Esophagus squamous epithelium (tissue), 5 donors: ENCODE data around the gene SEMA5A. TPM values are rescaled to one million over a fixed set of nuclear protein-coding genes. Genes with fewer than 3 reads are reported as not detected.

Source experiments
- DNase-seq: peaks from one replicate; lab custom pipeline; 2025; lab: John Stamatoyannopoulos, UW
- H3K27ac ChIP-seq, 4 donors: fragments of 200-600 bp; sonication (generic); one replicate each; pipeline ENCODE4 v1.5.1; 2016 to 2019; ENCODE audit warnings: mild to moderate bottlenecking in 1 of 4
- H3K27me3 ChIP-seq, 4 donors: fragments of 200-600 bp; sonication (generic); 1 replicate in 3 of 4; 2 replicates in 1 of 4; pipeline versions ENCODE4 v1.5.1 to v1.6.0; 2017 to 2021; ENCODE audit warnings: antibody characterized with exemption in 1 of 4
- H3K36me3 ChIP-seq, 3 donors: fragments of 200-600 bp; sonication (generic); one replicate each; pipeline ENCODE4 v1.5.1; 2016 to 2019
- H3K4me1 ChIP-seq, 3 donors: fragments of 200-600 bp; sonication (generic); one replicate each; pipeline ENCODE4 v1.5.1; 2017 to 2019
- H3K4me3 ChIP-seq, 4 donors: fragments of 200-600 bp; sonication (generic); 1 replicate in 3 of 4; 2 replicates in 1 of 4; pipeline ENCODE4 v1.5.1; 2016 to 2019; ENCODE audit warnings: mild to moderate bottlenecking in 2 of 4, moderate library complexity in 1 of 4
- H3K9me3 ChIP-seq, 3 donors: fragments of 200-600 bp; sonication (generic); one replicate each; pipeline ENCODE4 v1.5.1; 2016 to 2019
- CTCF ChIP-seq, 6 experiments: fragments of 450-650 bp in 4 of 6; fragments of 200-600 bp in 2 of 6; sonication (generic) in 2 of 6; IDR thresholded peaks; one replicate each; pipeline ENCODE4 v1.5.1; 2016 to 2019; ENCODE audit warnings: antibody characterized with exemption in 6 of 6, mild to moderate bottlenecking in 4 of 6, moderate library complexity in 4 of 6
- POLR2A ChIP-seq, 4 donors: fragments of 450-650 bp; IDR thresholded peaks; one replicate each; pipeline ENCODE4 v1.6.1; 2017; ENCODE audit warnings: antibody characterized with exemption in 4 of 4, mild to moderate bottlenecking in 4 of 4, moderate library complexity in 3 of 4
- WGBS, 2 donors: methylation state at CpG; one replicate each; pipeline ENCODE4 v1.1.5; 2018; 5-methylcytosine and 5-hydroxymethylcytosine counted together
- intact Hi-C: fragments of 100-400 bp; cut with DNase I; formaldehyde crosslinking; loops from one replicate; pipeline ENCODE4 v1.15.0; 2022
- total RNA-seq, 4 donors: library from RNA; depleted of rRNA; stranded (reverse); fragments of >200 nt; gene quantifications; one replicate each; pipeline ENCODE4 v1.1.0, GENCODE V29; 2016
- donor health status: DM: yes; HTN: yes; CAD: no.

The SEMA5A gene
- total RNA-seq, 4 donors from 2014 or later, result 3.9 to 9.4 (median 8.4) TPM

GRCh38 chr5:9268226-9268625 lies 277.6 kb downstream of the SEMA5A start:
- no peaks in the 10 kb centered on the region for H3K9me3 ChIP-seq
- intact Hi-C loops, result no loop called here
- no peak for TF ChIP-seq CTCF (IDR thresholded peaks at IDR 0.05)
- TF ChIP-seq POLR2A (IDR thresholded peaks at IDR 0.05), result no peak
- H3K4me1 ChIP-seq, result peaks cover 0 to 9% (median 4%) of the 10 kb centered on the region in 3 donors
- DNase-seq, result no peak
- H3K4me3 ChIP-seq, result no peak overlapping the region
- H3K27me3 ChIP-seq, result no peaks in the 10 kb centered on the region
- WGBS, 2 donors, result 52 to 53% methylated on average over 3 of the region's 3 CpGs
- H3K36me3 ChIP-seq, result no peaks in the 10 kb centered on the region
- no peak overlapping the region for H3K27ac ChIP-seq

- Histone ChIP-seq H3K4me1 (peaks cover 0 to 9% (median 4%) of the 10 kb centered on the region in 3 donors), H3K27me3 (no peaks in the 10 kb centered on the region), H3K4me3 (no peak overlapping the region), H3K9me3 (no peaks in the 10 kb centered on the region), H3K36me3 (no peaks in the 10 kb centered on the region), H3K27ac (peak overlapping the region in 3 of 4 donors; percentile 10 to 42 (median 33))
- 44 to 52% methylated on average over 15 to 16 of the region's 17 CpGs for WGBS, 2 donors
- TF ChIP-seq CTCF (IDR thresholded peaks at IDR 0.05) (no peak), POLR2A (IDR thresholded peaks at IDR 0.05) (peak in 1 of 4 donors; percentile 10)
- DNase-seq, result no peak
- intact Hi-C loops, result no loop called here
Measured at GRCh38 chr5:9265441-9266287, 280.2 kb downstream of the SEMA5A start.

- 82 to 91% methylated on average over 5 of the region's 5 CpGs for WGBS, 2 donors
- DNase-seq, result no peak
- no peak for TF ChIP-seq CTCF (IDR thresholded peaks at IDR 0.05)
- TF ChIP-seq POLR2A (IDR thresholded peaks at IDR 0.05), result no peak
- H3K4me1 ChIP-seq, result peaks cover 0 to 9% (median 4%) of the 10 kb centered on the region in 3 donors
- no peak overlapping the region for H3K27ac ChIP-seq
- no peaks in the 10 kb centered on the region for H3K27me3 ChIP-seq
- no peak overlapping the region for H3K4me3 ChIP-seq
- intact Hi-C loops, result no loop called here
- H3K36me3 ChIP-seq, result no peaks in the 10 kb centered on the region
- H3K9me3 ChIP-seq, result no peaks in the 10 kb centered on the region
Measured at GRCh38 chr5:9264301-9264700, 281.6 kb downstream of the SEMA5A start.

- no peak for TF ChIP-seq POLR2A (IDR thresholded peaks at IDR 0.05)
- TF ChIP-seq CTCF (IDR thresholded peaks at IDR 0.05), result no peak
- 74 to 85% methylated on average over 2 of the region's 2 CpGs for WGBS, 2 donors
- intact Hi-C loops, result no loop called here
Measured at GRCh38 chr5:9263656-9264055, 282.2 kb downstream of the SEMA5A start.

GRCh38 chr5:9251379-9251980 lies 294.4 kb downstream of the SEMA5A start:
- 57 to 60% methylated on average over 2 of the region's 2 CpGs for WGBS, 2 donors
- intact Hi-C loops, result no loop called here
- H3K27me3 ChIP-seq, result no peaks in the 10 kb centered on the region

More at GRCh38 chr5:9263656-9264055, 282.2 kb downstream of the SEMA5A start:
- Histone ChIP-seq H3K27me3 (no peaks in the 10 kb centered on the region), H3K9me3 (no peaks in the 10 kb centered on the region), H3K27ac (no peak overlapping the region), H3K4me1 (peaks cover 0 to 9% (median 4%) of the 10 kb centered on the region in 3 donors), H3K36me3 (no peaks in the 10 kb centered on the region), H3K4me3 (no peak overlapping the region)
- DNase-seq, result no peak

More at GRCh38 chr5:9251379-9251980, 294.4 kb downstream of the SEMA5A start:
- no peaks in the 10 kb centered on the region for H3K4me1 ChIP-seq
- DNase-seq, result no peak
- no peak overlapping the region for H3K4me3 ChIP-seq
- no peak overlapping the region for H3K27ac ChIP-seq
- no peak for TF ChIP-seq POLR2A (IDR thresholded peaks at IDR 0.05)
- H3K9me3 ChIP-seq, result no peaks in the 10 kb centered on the region
- no peaks in the 10 kb centered on the region for H3K36me3 ChIP-seq
